Loucy (cell line): Measurements from ENCODE around the gene E4F1.
"Not testable (repeated sequence)": the region's sequence is repeated elsewhere in the genome, so short reads cannot be mapped to it uniquely, and the experiment has no call there.

Experiments used
- CTCF ChIP-seq: fragments of 200-600 bp; sonication (generic); conservative IDR thresholded peaks from 2 replicates; pipeline ENCODE4 v1.5.1; 2014; ENCODE audit warnings: mild to moderate bottlenecking, antibody characterized with exemption, low read length
- EZH2phosphoT487 ChIP-seq: fragments of 200-600 bp; IDR thresholded peaks from 2 replicates; pipeline ENCODE4 v1.6.1; 2018; ENCODE audit warnings: antibody characterized with exemption, mild to moderate bottlenecking, moderate library complexity, borderline replicate concordance

- not testable (repeated sequence) for TF ChIP-seq CTCF, EZH2phosphoT487
Measured at GRCh38 chr16:2258530-2258929, 35.1 kb downstream of the E4F1 start.
